Tibial nerve (tissue), 4 donors: Measurements from ENCODE around the gene CARMIL1. TPM values are rescaled to one million over a fixed set of nuclear protein-coding genes. Genes with fewer than 3 reads are reported as not detected.

Experiments
- DNase-seq, 2 donors: peaks; one replicate each; pipeline ENCODE4 v3.0.0-alpha.2; 2019; ENCODE audit warnings: low spot score in 2 of 2
- H3K27ac ChIP-seq, 4 donors: fragments of 200-600 bp; sonication (generic) in 3 of 4; one replicate each; pipeline ENCODE4 v1.5.1; 2017 to 2019; ENCODE audit warnings: mild to moderate bottlenecking in 1 of 4
- H3K27me3 ChIP-seq, 2 donors: fragments of 200-600 bp; sonication (generic) in 1 of 2; one replicate each; pipeline versions ENCODE4 v1.5.1 to v1.6.0; 2017 to 2019
- H3K36me3 ChIP-seq, 3 donors: fragments of 200-600 bp; sonication (generic); one replicate each; pipeline ENCODE4 v1.5.1; 2018 to 2019
- H3K4me1 ChIP-seq, 4 donors: fragments of 200-600 bp; sonication (generic) in 3 of 4; one replicate each; pipeline ENCODE4 v1.5.1; 2017 to 2019
- H3K4me3 ChIP-seq, 4 donors: fragments of 200-600 bp; sonication (generic) in 3 of 4; one replicate each; pipeline ENCODE4 v1.5.1; 2017 to 2019; ENCODE audit warnings: mild to moderate bottlenecking in 1 of 4, moderate library complexity in 1 of 4
- H3K9me3 ChIP-seq, 4 donors: fragments of 200-600 bp; sonication (generic) in 3 of 4; one replicate each; pipeline ENCODE4 v1.5.1; 2017 to 2019
- EP300 ChIP-seq, 2 donors: sonication (generic); formaldehyde crosslinking; IDR thresholded peaks; one replicate each; pipeline ENCODE4 v1.6.1; 2017; ENCODE audit warnings: antibody characterized with exemption in 2 of 2, mild to moderate bottlenecking in 1 of 2
- POLR2A ChIP-seq, 2 donors: fragments of 450-650 bp; IDR thresholded peaks; one replicate each; pipeline ENCODE4 v1.6.1; 2017; ENCODE audit warnings: antibody characterized with exemption in 2 of 2, mild to moderate bottlenecking in 2 of 2, moderate library complexity in 2 of 2
- WGBS, 2 donors: methylation state at CpG; one replicate each; pipeline ENCODE4 v1.1.5; 2018; 5-methylcytosine and 5-hydroxymethylcytosine counted together
- total RNA-seq, 4 donors: library from RNA; depleted of rRNA; stranded (reverse); fragments of >200 nt; gene quantifications; one replicate each; pipeline ENCODE4 v1.1.0, GENCODE V29; 2016
- TF ChIP-seq, protein P1 (sequence below), 5 experiments: fragments of 200-600 bp in 3 of 5; fragments of 450-650 bp in 2 of 5; sonication (generic) in 3 of 5; IDR thresholded peaks; one replicate each; pipeline ENCODE4 v1.5.1; 2016 to 2019; ENCODE audit warnings: antibody characterized with exemption in 5 of 5, mild to moderate bottlenecking in 3 of 5, moderate library complexity in 2 of 5

CARMIL1 gene
- total RNA-seq, 4 donors from 2014 or later, result 29.1 to 43.5 (median 34.1) TPM

DNA sequence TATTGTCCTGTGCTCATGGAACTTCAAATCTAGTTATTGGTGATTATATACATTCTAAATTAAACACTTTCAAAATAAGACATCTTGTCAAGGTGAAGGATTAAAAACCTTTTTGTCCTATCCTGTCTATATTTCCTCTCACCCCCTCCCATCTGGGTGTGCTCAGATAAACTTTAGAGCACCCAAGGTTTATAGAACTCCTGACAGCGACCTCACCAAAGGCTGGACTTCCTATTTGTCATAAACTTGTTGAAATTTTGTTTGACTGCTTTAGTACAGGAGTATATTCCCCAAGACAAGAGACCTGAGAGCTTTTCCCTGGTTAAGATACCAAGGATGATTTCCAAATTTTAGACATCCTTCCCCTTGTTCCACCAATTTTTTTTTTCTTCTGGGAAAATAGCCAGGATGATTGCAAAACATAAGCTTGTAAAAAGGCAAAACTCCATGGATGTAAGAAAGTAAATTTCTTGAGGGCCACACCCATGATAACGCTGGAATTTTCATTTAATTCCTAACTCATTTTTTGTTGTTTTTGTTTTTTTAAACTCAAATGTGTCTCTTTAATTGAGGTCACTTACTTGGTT is 33.0 kb downstream of the CARMIL1 start:
- Histone ChIP-seq H3K36me3 (no peaks in the 10 kb centered on the region), H3K4me3 (no peak overlapping the region), H3K27me3 (no peaks in the 10 kb centered on the region), H3K9me3 (no peaks in the 10 kb centered on the region), H3K4me1 (peaks cover 0 to 39% (median 13%) of the 10 kb centered on the region in 4 donors), H3K27ac (peak overlapping the region in 3 of 4 donors; percentile 4 to 70 (median 61))
- DNase-seq, result no peak
- TF ChIP-seq, protein P1, sequence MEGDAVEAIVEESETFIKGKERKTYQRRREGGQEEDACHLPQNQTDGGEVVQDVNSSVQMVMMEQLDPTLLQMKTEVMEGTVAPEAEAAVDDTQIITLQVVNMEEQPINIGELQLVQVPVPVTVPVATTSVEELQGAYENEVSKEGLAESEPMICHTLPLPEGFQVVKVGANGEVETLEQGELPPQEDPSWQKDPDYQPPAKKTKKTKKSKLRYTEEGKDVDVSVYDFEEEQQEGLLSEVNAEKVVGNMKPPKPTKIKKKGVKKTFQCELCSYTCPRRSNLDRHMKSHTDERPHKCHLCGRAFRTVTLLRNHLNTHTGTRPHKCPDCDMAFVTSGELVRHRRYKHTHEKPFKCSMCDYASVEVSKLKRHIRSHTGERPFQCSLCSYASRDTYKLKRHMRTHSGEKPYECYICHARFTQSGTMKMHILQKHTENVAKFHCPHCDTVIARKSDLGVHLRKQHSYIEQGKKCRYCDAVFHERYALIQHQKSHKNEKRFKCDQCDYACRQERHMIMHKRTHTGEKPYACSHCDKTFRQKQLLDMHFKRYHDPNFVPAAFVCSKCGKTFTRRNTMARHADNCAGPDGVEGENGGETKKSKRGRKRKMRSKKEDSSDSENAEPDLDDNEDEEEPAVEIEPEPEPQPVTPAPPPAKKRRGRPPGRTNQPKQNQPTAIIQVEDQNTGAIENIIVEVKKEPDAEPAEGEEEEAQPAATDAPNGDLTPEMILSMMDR (IDR thresholded peaks at IDR 0.05), result no peak
- peak in 1 of 2 donors; percentile 73 for TF ChIP-seq EP300 (IDR thresholded peaks at IDR 0.05)
- WGBS, 2 donors, result 34 to 43% methylated on average over 2 of the region's 2 CpGs

DNA sequence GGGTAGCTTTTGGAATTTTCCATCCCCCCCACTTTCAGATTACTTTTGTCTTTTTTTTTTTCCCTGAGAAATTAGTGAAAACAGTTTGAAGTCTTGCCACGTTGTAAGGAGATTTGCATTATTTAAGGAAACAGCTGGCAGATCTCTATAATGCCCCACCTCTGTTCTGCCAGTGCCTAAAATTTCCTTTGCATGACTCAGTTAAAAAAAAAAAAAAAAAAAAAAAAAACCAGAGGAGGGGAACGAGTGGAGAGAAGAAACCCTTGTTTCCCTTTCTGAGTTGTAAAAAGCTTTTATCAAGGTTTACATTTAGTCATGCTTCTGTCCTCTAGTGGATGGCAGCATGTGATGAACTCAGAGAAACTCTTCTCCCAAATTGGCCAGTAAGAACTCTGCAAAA is 33.5 kb downstream of the CARMIL1 start:
- no peak overlapping the region for H3K4me3 ChIP-seq
- no peaks in the 10 kb centered on the region for H3K27me3 ChIP-seq
- peak overlapping the region in 2 of 4 donors; percentile 61 to 70 for H3K27ac ChIP-seq
- no peaks in the 10 kb centered on the region for H3K9me3 ChIP-seq
- WGBS, 2 donors, result 0% methylated on average over 2 of the region's 2 CpGs
- TF ChIP-seq, protein P1 (IDR thresholded peaks at IDR 0.05), result no peak
- TF ChIP-seq EP300 (IDR thresholded peaks at IDR 0.05) (no peak), POLR2A (IDR thresholded peaks at IDR 0.05) (no peak)
- H3K4me1 ChIP-seq, result peaks cover 0 to 36% (median 13%) of the 10 kb centered on the region in 4 donors
- no peaks in the 10 kb centered on the region for H3K36me3 ChIP-seq
- no peak for DNase-seq

DNA sequence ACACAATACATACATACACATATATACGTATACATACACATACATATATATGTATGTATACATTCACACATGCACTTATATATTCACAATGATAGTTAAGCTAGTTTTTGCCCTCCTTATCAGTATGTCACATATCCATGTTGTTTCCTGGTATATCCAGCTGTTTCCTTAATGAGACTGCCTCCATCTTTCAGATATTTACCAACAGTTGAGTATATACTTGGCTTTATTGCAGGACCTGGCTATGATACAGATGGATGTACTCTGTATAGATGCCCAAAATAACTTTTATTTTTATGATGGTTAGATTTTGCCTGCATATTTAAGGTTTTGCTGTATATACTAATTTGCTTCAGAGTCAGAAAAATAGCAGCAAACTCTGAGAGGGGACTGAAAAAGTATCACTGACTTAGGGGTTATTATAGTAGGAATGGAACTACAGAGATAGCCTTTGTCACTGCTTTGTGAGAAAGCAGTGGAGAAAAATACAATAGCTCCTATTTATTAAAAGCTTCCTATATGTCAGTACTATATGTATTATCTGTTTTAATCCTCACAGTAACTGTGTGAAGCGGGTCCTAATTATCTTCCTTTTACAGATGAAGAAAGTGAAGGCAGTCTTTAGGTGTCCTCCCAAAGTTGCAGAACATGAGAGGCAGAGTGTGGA is 35.5 kb downstream of the CARMIL1 start:
- H3K27ac ChIP-seq, result no peak overlapping the region
- H3K4me3 ChIP-seq, result no peak overlapping the region
- TF ChIP-seq, protein P1 (IDR thresholded peaks at IDR 0.05), result no peak
- TF ChIP-seq POLR2A (IDR thresholded peaks at IDR 0.05), result no peak
- no peak for TF ChIP-seq EP300 (IDR thresholded peaks at IDR 0.05)
- H3K9me3 ChIP-seq, result no peaks in the 10 kb centered on the region
- peaks cover 0 to 27% (median 13%) of the 10 kb centered on the region in 4 donors for H3K4me1 ChIP-seq
- H3K36me3 ChIP-seq, result no peaks in the 10 kb centered on the region
- 82 to 90% methylated on average over 2 of the region's 2 CpGs for WGBS, 2 donors
- no peak for DNase-seq
- no peaks in the 10 kb centered on the region for H3K27me3 ChIP-seq

DNA sequence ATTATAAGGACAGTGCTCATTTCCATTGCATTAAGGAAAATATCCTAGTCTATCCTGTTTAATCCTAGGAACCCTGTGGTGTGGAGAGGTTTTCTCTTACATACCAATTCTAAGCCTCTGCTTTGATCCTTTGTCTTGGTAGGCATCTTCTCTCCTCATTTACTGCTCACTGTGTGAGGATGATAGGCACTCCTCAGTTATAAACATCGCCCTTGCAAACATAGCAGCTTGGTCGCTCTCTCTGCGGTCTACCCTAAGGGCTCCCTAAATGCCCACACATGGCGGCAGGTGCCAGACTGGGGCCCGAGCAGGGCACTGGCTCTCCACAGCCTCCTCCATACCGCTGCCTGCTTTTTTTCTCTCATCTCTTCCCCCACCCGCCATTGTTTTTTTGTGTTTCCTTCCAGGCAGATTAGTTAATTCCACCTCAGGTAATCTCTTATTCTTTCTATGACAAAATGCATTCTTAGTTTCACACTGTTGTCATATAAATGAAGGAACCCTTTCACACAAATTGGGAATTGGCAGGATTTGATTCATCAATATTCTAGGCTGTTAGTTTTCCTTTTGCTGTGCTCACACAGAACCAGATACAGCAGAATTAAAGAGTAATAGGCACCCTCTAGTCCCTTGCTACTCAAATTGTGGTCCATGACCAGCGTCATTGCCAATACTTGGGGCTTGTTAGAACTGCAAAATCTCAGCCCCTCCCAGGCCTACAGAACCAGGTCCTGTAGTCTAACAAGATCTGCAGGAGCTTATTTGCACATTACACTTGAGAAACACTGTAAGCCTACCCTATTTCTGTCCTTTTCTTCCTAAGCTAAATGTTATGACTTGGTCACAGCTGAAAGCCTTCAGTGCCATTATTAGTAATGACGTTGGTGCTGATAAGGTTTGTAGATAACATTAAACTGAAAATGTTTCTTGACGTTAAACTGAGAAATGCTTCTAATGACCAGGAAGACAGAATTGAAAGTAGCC is 36.3 kb downstream of the CARMIL1 start:
- no peak for DNase-seq
- Histone ChIP-seq H3K4me3 (no peak overlapping the region), H3K4me1 (peaks cover 0 to 27% (median 13%) of the 10 kb centered on the region in 4 donors), H3K9me3 (no peaks in the 10 kb centered on the region), H3K27ac (no peak overlapping the region), H3K36me3 (no peaks in the 10 kb centered on the region), H3K27me3 (no peaks in the 10 kb centered on the region)
- TF ChIP-seq EP300 (IDR thresholded peaks at IDR 0.05) (no peak), POLR2A (IDR thresholded peaks at IDR 0.05) (no peak)
- TF ChIP-seq, protein P1 (IDR thresholded peaks at IDR 0.05), result no peak
- WGBS, 2 donors, result 81 to 84% methylated on average over 10 of the region's 10 CpGs
